HG02759 (cell line): ENCODE data around the gene ARSG.
"Not testable (repeated sequence)": the region's sequence is repeated elsewhere in the genome, so short reads cannot be mapped to it uniquely, and the experiment has no call there.

ENCODE experiments used
- ATAC-seq: cut with Tn5 transposase; IDR thresholded peaks from one replicate; pipeline ENCODE4 v1.9.1; 2021; ENCODE audit warnings: mild to moderate bottlenecking, moderate library complexity; ENCODE audit not compliant: unreplicated experiment

The ARSG gene

GRCh38 chr17:68276339-68276738, 15.0 kb upstream of the ARSG start:
- not testable (repeated sequence) for ATAC-seq

GRCh38 chr17:68277807-68278206, 13.5 kb upstream of the ARSG start:
- no peak for ATAC-seq

- ATAC-seq, result not testable (repeated sequence)
These were observed 9.3 kb upstream of the ARSG start for GRCh38 chr17:68281965-68282364.

- no peak for ATAC-seq
These were observed 2.9 kb upstream of the ARSG start for GRCh38 chr17:68288375-68288774.

DNA sequence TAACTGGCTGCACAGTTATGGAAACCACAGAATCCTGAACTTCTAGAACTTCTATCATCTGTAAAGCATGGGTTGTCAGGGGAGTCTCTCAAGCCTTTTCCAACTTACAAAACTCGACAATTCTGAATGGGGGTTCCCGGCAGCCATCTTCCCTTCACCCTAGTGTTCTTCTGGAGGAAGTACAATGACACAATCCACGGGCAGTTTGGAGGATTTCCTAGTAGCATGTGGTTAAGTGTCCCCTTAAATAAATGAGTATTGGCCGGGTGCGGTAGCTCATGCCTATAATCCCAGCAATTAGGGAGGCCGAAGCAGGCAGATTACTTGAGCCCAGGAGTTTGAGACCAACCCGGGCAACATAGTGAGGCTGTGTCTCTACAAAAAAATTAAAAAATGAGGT, 2.5 kb upstream of the ARSG start:
- no peak for ATAC-seq

DNA sequence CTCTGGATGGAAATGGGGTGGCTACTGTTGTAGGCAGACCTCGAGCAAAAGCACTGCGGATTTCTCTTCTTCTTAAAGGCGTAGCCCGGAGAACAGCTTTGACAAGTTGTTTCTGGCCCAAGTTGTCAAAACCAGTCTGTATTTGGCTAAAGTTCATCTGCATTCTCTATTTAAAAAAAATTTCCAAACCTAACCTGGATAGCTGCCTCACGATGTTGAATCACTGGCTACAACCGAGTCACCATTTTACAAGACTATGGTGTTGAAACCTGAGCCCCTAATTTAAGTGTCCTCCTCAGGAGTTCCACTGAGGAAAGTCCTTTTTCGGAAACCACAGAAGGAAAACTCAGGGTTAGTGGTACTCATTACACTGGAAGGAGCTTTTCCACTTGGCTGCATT, 1.8 kb upstream of the ARSG start:
- ATAC-seq, result no peak

GRCh38 chr17:68289936-68290267, 1.4 kb upstream of the ARSG start:
- ATAC-seq, result no peak

GRCh38 chr17:68290268-68290954, 884 bp upstream of the ARSG start:
- ATAC-seq, result no peak

GRCh38 chr17:68291836-68292688, 767 bp downstream of the ARSG start:
- ATAC-seq, result peak; percentile 64

DNA sequence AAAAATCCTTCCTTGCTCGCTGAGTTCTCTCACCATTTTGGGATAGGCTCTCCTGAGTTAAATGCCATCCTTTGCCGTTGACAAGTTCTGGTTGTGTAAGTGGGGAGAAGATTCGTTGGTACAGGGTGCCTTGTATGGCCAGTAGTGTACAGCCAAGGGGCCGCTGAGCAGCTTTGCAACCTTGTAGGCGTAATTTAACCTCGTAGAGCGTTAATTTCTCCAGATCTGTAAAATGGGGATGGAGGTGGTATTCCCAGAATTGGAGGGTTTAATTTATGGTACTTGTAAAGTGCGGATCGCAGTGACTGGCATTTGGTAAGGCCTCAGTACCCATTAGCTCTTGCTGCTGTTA, 1.4 kb downstream of the ARSG start:
- no peak for ATAC-seq

DNA sequence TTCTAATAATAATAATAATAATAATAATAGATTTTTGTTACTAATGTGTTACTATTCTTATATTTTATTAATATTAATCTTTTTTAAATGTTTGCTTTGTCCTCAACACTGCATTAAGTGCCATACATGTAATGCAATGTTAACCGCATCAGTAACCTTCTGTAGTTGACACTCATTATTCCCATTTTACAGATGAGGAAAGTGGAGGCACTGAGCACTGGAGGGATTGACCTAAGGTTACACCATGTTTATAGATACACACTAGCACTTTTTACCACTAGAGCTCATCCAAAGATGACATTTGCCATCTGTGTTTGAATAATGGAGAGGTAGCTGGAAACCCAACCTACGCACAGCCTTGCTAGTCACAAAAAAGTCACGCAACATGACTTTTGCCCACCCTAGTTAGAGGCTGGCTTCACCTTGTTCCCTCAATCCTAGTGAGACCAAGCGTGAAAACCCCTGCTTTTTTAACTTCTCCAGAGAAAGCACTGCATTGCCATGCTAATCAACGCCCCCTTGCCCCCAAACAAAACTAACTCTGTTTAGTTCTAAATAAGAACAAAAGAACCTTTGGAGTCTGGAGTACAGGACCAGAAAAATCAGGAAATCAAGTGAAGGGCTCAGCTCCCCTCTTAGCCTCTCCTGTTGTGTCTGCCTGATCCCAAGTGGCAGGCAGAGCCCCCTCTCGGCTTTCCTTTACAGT, 2.3 kb downstream of the ARSG start:
- no peak for ATAC-seq

DNA sequence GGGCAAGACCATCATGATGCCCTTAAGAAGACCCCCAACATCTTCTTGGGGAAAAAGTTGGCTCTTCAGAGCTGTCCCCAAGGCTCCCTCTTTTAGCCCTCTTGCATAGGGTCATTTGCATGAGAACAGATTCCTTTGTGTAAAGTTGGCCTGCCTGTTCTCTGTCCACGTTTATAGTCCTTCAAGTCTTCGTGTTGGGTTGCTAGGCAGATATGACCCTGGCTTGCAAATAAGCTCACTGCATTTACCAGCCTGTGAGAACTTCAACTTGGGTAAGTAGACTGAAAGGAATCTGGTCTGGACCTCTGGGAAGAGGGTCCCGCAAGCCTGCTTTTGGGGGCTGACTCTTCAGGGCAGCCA, 2.9 kb downstream of the ARSG start:
- no peak for ATAC-seq

GRCh38 chr17:68294617-68295016, 3.3 kb downstream of the ARSG start:
- no peak for ATAC-seq

- ATAC-seq, result no peak
These were observed 3.8 kb downstream of the ARSG start for GRCh38 chr17:68295086-68295485.

DNA sequence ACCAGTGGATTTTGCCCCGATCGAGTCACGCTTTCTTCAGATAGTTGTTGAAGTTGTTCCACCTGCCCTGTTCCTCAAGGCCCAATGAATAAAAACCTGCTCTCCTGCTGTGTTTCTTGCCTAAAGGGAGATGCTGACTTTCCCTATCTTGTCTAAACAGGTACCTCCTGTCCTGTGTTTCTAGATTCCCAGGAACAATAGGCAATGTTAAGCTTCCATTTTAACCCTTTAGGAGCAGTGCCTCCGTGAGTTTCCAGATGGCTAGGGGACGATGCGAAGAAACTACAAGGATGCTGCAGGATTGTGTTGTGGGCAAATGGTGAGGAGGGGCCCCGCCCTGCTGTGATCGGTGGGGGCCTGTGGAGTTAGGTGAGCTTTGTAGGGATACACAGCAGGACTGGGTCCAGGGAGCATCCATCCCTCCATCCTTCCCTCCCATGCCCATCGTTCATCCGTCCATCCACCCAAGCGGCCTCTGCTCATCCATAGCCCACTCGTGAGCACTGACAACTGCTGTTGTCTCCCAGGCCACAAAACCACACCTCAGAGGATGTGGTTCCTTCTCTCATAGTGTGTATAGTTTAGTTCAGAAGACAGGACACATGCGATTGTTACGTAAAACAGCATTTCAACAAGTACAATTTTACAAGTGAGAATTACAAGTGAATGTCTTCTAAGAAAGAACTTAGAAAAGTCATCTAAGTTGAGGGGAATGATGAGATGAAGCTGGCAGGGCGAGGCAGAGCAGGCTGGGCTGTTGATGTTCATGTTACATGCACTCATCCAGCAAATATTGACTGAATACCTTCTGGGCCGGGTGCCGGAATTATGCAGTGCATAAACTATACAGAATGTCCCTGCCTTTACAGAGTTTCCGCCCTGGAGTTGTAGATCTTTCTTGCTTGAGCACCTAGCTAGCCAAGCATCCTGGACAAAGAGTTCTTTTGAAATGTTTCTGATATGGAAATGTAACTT, 5.2 kb downstream of the ARSG start:
- no peak for ATAC-seq

DNA sequence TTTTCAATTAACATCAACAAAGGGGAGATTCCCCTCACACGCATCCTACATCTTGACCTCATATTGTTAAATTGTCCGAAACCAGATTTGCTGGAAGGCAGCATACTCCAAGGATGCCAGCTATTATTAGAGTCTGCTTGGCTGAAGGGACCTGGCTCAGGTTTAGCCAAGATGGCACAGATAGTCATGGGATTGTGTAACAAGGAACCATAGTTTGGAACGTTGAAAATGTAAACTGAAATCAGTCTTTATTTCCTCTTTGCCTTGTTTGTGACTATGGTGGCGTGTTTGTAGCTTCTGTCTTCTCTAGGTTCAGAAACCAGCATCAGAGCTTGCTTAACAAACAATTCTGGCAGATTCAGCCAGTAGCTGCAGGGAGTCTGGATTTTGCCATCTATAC, 5.9 kb downstream of the ARSG start:
- ATAC-seq, result no peak

- ATAC-seq, result no peak
These were observed 7.3 kb downstream of the ARSG start for GRCh38 chr17:68298601-68299000.

DNA sequence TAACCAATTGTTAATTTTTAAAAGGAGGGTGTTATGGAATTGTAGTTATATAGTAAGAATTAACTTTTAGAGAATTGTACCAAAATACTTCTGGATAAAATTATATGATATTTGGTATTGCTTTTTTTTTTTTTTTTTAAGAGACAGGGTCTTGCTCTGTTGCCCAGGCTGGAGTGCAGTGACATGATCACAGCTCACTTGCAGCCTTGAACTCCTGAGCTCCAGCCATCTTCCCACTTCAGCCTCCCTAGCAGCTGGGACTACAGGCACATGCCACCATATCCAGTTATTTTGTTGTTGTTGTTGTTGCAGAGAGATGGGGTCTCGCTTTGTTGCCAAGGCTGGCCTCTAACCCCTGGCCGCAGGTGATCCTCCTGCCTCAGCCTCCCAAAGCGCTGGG, 8.5 kb downstream of the ARSG start:
- ATAC-seq, result no peak

GRCh38 chr17:68301438-68301959, 10.2 kb downstream of the ARSG start:
- no peak for ATAC-seq

DNA sequence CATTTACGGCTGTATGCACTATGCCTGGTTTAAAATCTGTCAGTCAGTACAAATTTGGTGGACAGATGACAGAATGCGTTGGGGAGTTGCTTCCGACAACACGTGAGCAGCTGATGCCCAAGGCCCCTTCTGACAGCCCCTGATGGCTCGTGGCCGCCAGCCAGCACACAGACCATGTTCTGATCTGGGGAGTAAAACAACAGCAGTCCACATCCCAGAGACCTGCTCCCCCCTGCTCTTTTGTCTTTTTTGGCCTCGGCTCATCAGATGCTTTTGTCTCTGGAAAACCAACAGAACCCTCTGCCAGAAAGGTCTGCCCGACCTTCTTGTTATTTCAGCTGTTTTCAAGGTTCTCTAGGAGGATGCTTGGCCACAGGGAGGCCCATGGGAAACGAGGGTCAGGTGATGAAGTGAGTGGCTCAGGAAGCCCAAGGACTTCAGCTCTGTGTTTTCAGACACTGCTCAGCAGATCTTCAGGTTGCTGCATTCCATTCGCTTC, 10.8 kb downstream of the ARSG start:
- ATAC-seq, result no peak

- no peak for ATAC-seq
These were observed 11.4 kb downstream of the ARSG start for GRCh38 chr17:68302666-68303065.
